OCI-LY3 (cell line): ENCODE measurements around the gene NELL1.
A peak's percentile ranks its signal among the peaks of the same experiment; 100 is the strongest.

ENCODE experiments used
- CTCF ChIP-seq: fragments of 200-600, 300-600 bp; sonication (generic); IDR thresholded peaks from 2 replicates; pipeline ENCODE4 v1.5.1; 2014; ENCODE audit warnings: antibody characterized with exemption, low read length, low read depth
- EZH2phosphoT487 ChIP-seq: fragments of 200-600 bp; shearing (Covaris generic); IDR thresholded peaks from 2 replicates; pipeline ENCODE4 v1.6.1; 2018; ENCODE audit warnings: antibody characterized with exemption, mixed run types, low read depth

- TF ChIP-seq CTCF = peak; percentile 90
- TF ChIP-seq EZH2phosphoT487 = no peak
These were observed 21.3 kb upstream of the NELL1 start for GRCh38 chr11:20647976-20648565.
